DOHH2 (cell line): ENCODE results near the gene ZFYVE1.

Experiments used
- H3F3A ChIP-seq: fragments of 200-600 bp; sonication (generic), shearing (Covaris generic); 2 replicates; pipeline ENCODE4 v1.6.0; 2016; ENCODE audit warnings: antibody characterized with exemption, mild to moderate bottlenecking; ENCODE audit not compliant: control insufficient read depth, insufficient read depth
- H3K27ac ChIP-seq: fragments of 200-600 bp; sonication (generic); 2 replicates; pipeline ENCODE4 v1.5.1; 2014; ENCODE audit warnings: low read depth, mild to moderate bottlenecking, low read length, moderate library complexity
- H3K27me3 ChIP-seq: fragments of 200-600 bp; sonication (generic); 2 replicates; pipeline ENCODE4 v1.6.1; 2014; ENCODE audit warnings: mild to moderate bottlenecking, low read length, mixed read lengths; ENCODE audit not compliant: control insufficient read depth
- H3K36me3 ChIP-seq: fragments of 200-600 bp; sonication (generic); 2 replicates; pipeline ENCODE4 v1.6.1; 2014; ENCODE audit warnings: mild to moderate bottlenecking, low read length, moderate library complexity, mixed read lengths; ENCODE audit not compliant: control insufficient read depth
- H3K4me1 ChIP-seq: fragments of 200-600 bp; sonication (generic); 2 replicates; pipeline ENCODE4 v1.6.1; 2014; ENCODE audit warnings: mild to moderate bottlenecking, low read length, mixed read lengths; ENCODE audit not compliant: control insufficient read depth
- H3K4me2 ChIP-seq: fragments of 200-600 bp; sonication (generic); 2 replicates; pipeline ENCODE4 v1.6.0; 2014; ENCODE audit warnings: mild to moderate bottlenecking, low read length, moderate library complexity
- H3K4me3 ChIP-seq: fragments of 200-600 bp; sonication (generic); 2 replicates; pipeline ENCODE4 v1.5.1; 2014; ENCODE audit warnings: mild to moderate bottlenecking, low read length, mixed read lengths
- H3K79me2 ChIP-seq: fragments of 200-600 bp; sonication (generic); 2 replicates; pipeline ENCODE4 v1.6.1; 2014; ENCODE audit warnings: mild to moderate bottlenecking, low read length, mixed read lengths; ENCODE audit not compliant: control insufficient read depth
- H3K9me2 ChIP-seq: fragments of 200-600 bp; sonication (generic); replicated peaks from 2 replicates; pipeline ENCODE4 v1.6.1; 2014; ENCODE audit warnings: mild to moderate bottlenecking, low read length, mixed read lengths; ENCODE audit not compliant: control insufficient read depth
- H3K9me3 ChIP-seq: fragments of 200-600 bp; sonication (generic); 2 replicates; pipeline ENCODE4 v1.6.1; 2014; ENCODE audit warnings: antibody characterized with exemption, low read length, mixed read lengths; ENCODE audit not compliant: control insufficient read depth, insufficient read depth
- H4K20me1 ChIP-seq: fragments of 200-600 bp; sonication (generic); 2 replicates; pipeline ENCODE4 v1.6.0; 2014; ENCODE audit warnings: low read depth, mild to moderate bottlenecking, antibody characterized with exemption, low read length, moderate library complexity; ENCODE audit not compliant: control insufficient read depth, insufficient read depth
- CTCF ChIP-seq: fragments of 200-600 bp; sonication (generic); IDR thresholded peaks from one replicate; pipeline ENCODE4 v1.5.1; 2014; ENCODE audit warnings: antibody characterized with exemption, mild to moderate bottlenecking, low read depth, low read length; ENCODE audit not compliant: poor library complexity, severe bottlenecking
- EZH2phosphoT487 ChIP-seq: fragments of 200-600 bp; sonication (generic); IDR thresholded peaks from 2 replicates; pipeline ENCODE4 v1.6.1; 2017; ENCODE audit warnings: borderline replicate concordance, mild to moderate bottlenecking, antibody characterized with exemption, low read length, moderate library complexity, mixed read lengths

Gene ZFYVE1

GRCh38 chr14:72986214-72986613, 40.7 kb downstream of the ZFYVE1 start:
- TF ChIP-seq EZH2phosphoT487: no peak
- Histone ChIP-seq H3K9me3 (no peaks in the 10 kb centered on the region), H3F3A (no peaks in the 10 kb centered on the region), H3K27ac (no peak overlapping the region), H3K9me2 (no peaks in the 10 kb centered on the region), H3K4me3 (no peak overlapping the region), H3K4me1 (0 out of 2 replicates have a peak, but pooled peaks cover 3% of the 10 kb centered on the region), H4K20me1 (no peaks in the 10 kb centered on the region), H3K79me2 (no peaks in the 10 kb centered on the region), H3K27me3 (no peaks in the 10 kb centered on the region), H3K4me2 (no peak overlapping the region), H3K36me3 (no peaks in the 10 kb centered on the region)

GRCh38 chr14:72982146-72982708, 44.7 kb downstream of the ZFYVE1 start:
- Histone ChIP-seq H3K27me3 (no peaks in the 10 kb centered on the region), H4K20me1 (no peaks in the 10 kb centered on the region), H3K4me1 (0 out of 2 replicates have a peak, but pooled peaks cover 3% of the 10 kb centered on the region), H3K9me2 (no peaks in the 10 kb centered on the region), H3K9me3 (no peaks in the 10 kb centered on the region), H3K79me2 (no peaks in the 10 kb centered on the region), H3K27ac (no peak overlapping the region), H3K4me3 (no peak overlapping the region), H3F3A (peaks cover 3% of the 10 kb centered on the region; the same call in 1 of the 2 replicates), H3K4me2 (no peak overlapping the region), H3K36me3 (no peaks in the 10 kb centered on the region)
- TF ChIP-seq CTCF: no peak
- TF ChIP-seq EZH2phosphoT487: no peak

GRCh38 chr14:72980863-72981262, 46.0 kb downstream of the ZFYVE1 start:
- no peaks in the 10 kb centered on the region for H3K36me3 ChIP-seq
- H3K27me3 ChIP-seq: no peaks in the 10 kb centered on the region
- no peak overlapping the region for H3K27ac ChIP-seq
- H3K9me2 ChIP-seq: no peaks in the 10 kb centered on the region
- H4K20me1 ChIP-seq: no peaks in the 10 kb centered on the region
- H3F3A ChIP-seq: peaks cover 3% of the 10 kb centered on the region; the same call in 1 of the 2 replicates
- no peaks in the 10 kb centered on the region for H3K79me2 ChIP-seq
- H3K9me3 ChIP-seq: no peaks in the 10 kb centered on the region
- TF ChIP-seq EZH2phosphoT487 (no peak), CTCF (no peak)
- H3K4me3 ChIP-seq: no peak overlapping the region
- 0 out of 2 replicates have a peak, but pooled peaks cover 3% of the 10 kb centered on the region for H3K4me1 ChIP-seq
- H3K4me2 ChIP-seq: no peak overlapping the region

- no peaks in the 10 kb centered on the region for H3K9me2 ChIP-seq
- no peaks in the 10 kb centered on the region for H3K27me3 ChIP-seq
- H3K27ac ChIP-seq: no peak overlapping the region
- H3K36me3 ChIP-seq: no peaks in the 10 kb centered on the region
- no peak overlapping the region for H3K4me2 ChIP-seq
- peaks cover 3% of the 10 kb centered on the region; the same call in 1 of the 2 replicates for H3F3A ChIP-seq
- no peaks in the 10 kb centered on the region for H4K20me1 ChIP-seq
- no peak overlapping the region for H3K4me3 ChIP-seq
- H3K4me1 ChIP-seq: 0 out of 2 replicates have a peak, but pooled peaks cover 3% of the 10 kb centered on the region
- H3K79me2 ChIP-seq: no peaks in the 10 kb centered on the region
- no peaks in the 10 kb centered on the region for H3K9me3 ChIP-seq
- no peak for TF ChIP-seq EZH2phosphoT487
- no peak for TF ChIP-seq CTCF
These were observed 48.0 kb downstream of the ZFYVE1 start for GRCh38 chr14:72978856-72979255.
